Trophoblast cell (in vitro differentiated cells and primary cell): ENCODE data around the gene TECTB.

ENCODE experiments used
- DNase-seq, 2 donors: peaks; one replicate each; pipeline ENCODE4 v3.0.0-alpha.2; 2016
- H2AFZ ChIP-seq: 2 replicates; pipeline ENCODE4 v1.6.1; 2013; ENCODE audit warnings: low read length, moderate library complexity, mild to moderate bottlenecking; ENCODE audit not compliant: insufficient read depth, poor library complexity
- H2AK5ac ChIP-seq: 2 replicates; pipeline ENCODE4 v1.6.1; 2013; ENCODE audit warnings: mild to moderate bottlenecking, low read length
- H2BK120ac ChIP-seq: 2 replicates; pipeline ENCODE4 v1.6.1; 2013; ENCODE audit warnings: low read length, mild to moderate bottlenecking, moderate library complexity; ENCODE audit not compliant: insufficient read depth, poor library complexity
- H2BK12ac ChIP-seq: 2 replicates; pipeline ENCODE4 v1.6.1; 2013; ENCODE audit warnings: mild to moderate bottlenecking, low read length, moderate library complexity
- H2BK5ac ChIP-seq: 2 replicates; pipeline ENCODE4 v1.6.1; 2013; ENCODE audit warnings: low read length, low read depth, moderate library complexity, mild to moderate bottlenecking; ENCODE audit not compliant: poor library complexity
- H3K14ac ChIP-seq: 2 replicates; pipeline ENCODE4 v1.6.1; 2013; ENCODE audit warnings: mild to moderate bottlenecking, low read length
- H3K18ac ChIP-seq: 2 replicates; pipeline ENCODE4 v1.6.1; 2013; ENCODE audit warnings: mild to moderate bottlenecking, low read length
- H3K23ac ChIP-seq: 2 replicates; pipeline ENCODE4 v1.6.1; 2013; ENCODE audit warnings: low read length
- H3K27ac ChIP-seq: 2 replicates; pipeline ENCODE4 v1.5.1; 2013; ENCODE audit warnings: low read depth, mild to moderate bottlenecking, inconsistent platforms, low read length, moderate library complexity
- H3K27me3 ChIP-seq: 2 replicates; pipeline ENCODE4 v1.6.1; 2013; ENCODE audit warnings: inconsistent platforms, mild to moderate bottlenecking, low read length, moderate library complexity; ENCODE audit not compliant: insufficient read depth
- H3K36me3 ChIP-seq, 2 experiments: 1 replicate in 1 of 2; 2 replicates in 1 of 2; pipeline ENCODE4 v1.6.1; 2013; ENCODE audit warnings: low read length in 2 of 2, mild to moderate bottlenecking in 2 of 2, moderate library complexity in 1 of 2; ENCODE audit not compliant: insufficient read depth in 2 of 2, control insufficient read depth in 1 of 2
- H3K4ac ChIP-seq: 2 replicates; pipeline ENCODE4 v1.6.1; 2013; ENCODE audit warnings: low read depth, mild to moderate bottlenecking, low read length, moderate library complexity
- H3K4me1 ChIP-seq, 2 experiments: 1 replicate in 1 of 2; 2 replicates in 1 of 2; pipeline ENCODE4 v1.6.1; 2013; ENCODE audit warnings: low read length in 2 of 2, mild to moderate bottlenecking in 2 of 2, moderate library complexity in 1 of 2; ENCODE audit not compliant: insufficient read depth in 2 of 2, control insufficient read depth in 1 of 2
- H3K4me2 ChIP-seq: 2 replicates; pipeline ENCODE4 v1.6.1; 2013; ENCODE audit warnings: inconsistent platforms, mild to moderate bottlenecking, low read length, moderate library complexity
- H3K4me3 ChIP-seq: 2 replicates; pipeline ENCODE4 v1.5.1; 2013; ENCODE audit warnings: mild to moderate bottlenecking, low read depth, low read length, inconsistent platforms
- H3K79me1 ChIP-seq: one replicate; pipeline ENCODE4 v1.6.1; 2013; ENCODE audit warnings: low read length
- H3K79me2 ChIP-seq: 2 replicates; pipeline ENCODE4 v1.6.1; 2013; ENCODE audit warnings: low read length, mild to moderate bottlenecking; ENCODE audit not compliant: control insufficient read depth, insufficient read depth, poor library complexity
- H3K9ac ChIP-seq: 2 replicates; pipeline ENCODE4 v1.6.1; 2013; ENCODE audit warnings: mild to moderate bottlenecking, low read length
- H3K9me3 ChIP-seq: 2 replicates; pipeline ENCODE4 v1.6.1; 2013; ENCODE audit warnings: low read depth, mild to moderate bottlenecking, control low read depth, inconsistent platforms, low read length; ENCODE audit not compliant: insufficient read depth
- H4K12ac ChIP-seq: 2 replicates; pipeline ENCODE4 v1.6.1; 2013; ENCODE audit warnings: low read depth, mild to moderate bottlenecking, low read length, moderate library complexity
- H4K8ac ChIP-seq: 2 replicates; pipeline ENCODE4 v1.6.1; 2013; ENCODE audit warnings: low read depth, mild to moderate bottlenecking, low read length, moderate library complexity
- H4K91ac ChIP-seq: one replicate; pipeline ENCODE4 v1.6.1; 2013; ENCODE audit warnings: low read depth, mild to moderate bottlenecking, low read length, moderate library complexity
- WGBS: extraction: QIAGEN DNeasy Blood & Tissue Kit; methylation state at CpG from one replicate; pipeline ENCODE4 v1.1.7; 2013; ENCODE audit warnings: missing lambda C conversion rate; ENCODE audit not compliant: insufficient read length, insufficient coverage; ENCODE audit errors: extremely low coverage; 5-methylcytosine and 5-hydroxymethylcytosine counted together

Gene TECTB

DNA sequence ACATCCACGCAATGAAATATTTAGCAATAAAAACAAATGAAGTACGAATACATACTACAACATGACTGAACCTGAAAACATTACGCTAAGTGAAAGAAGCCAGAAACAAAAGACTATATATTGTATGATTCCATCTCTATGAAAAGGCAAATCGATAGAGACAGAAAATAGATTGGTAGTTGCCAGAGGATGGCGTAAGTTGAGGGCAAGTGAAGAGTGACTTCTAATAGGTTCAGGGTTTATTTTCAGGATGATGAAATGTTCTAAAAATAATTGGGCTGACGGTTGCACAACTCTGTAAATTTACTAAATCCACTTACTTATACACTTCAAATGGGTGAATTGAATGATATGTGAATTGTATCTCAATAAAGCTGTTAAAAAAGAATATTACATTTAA is 39.5 kb upstream of the TECTB start:
- Histone ChIP-seq H3K27ac (no peak overlapping the region), H4K8ac (no peak overlapping the region), H2BK12ac (no peak overlapping the region), H3K23ac (no peak overlapping the region), H4K12ac (no peak overlapping the region), H4K91ac (no peak overlapping the region), H3K9me3 (peaks cover 16% of the 10 kb centered on the region), H3K79me2 (no peaks in the 10 kb centered on the region), H3K79me1 (no peaks in the 10 kb centered on the region), H2BK5ac (no peak overlapping the region), H2AFZ (no peak overlapping the region), H3K36me3 (no peaks in the 10 kb centered on the region), H3K4ac (no peak overlapping the region), H3K4me2 (no peak overlapping the region), H2BK120ac (no peak overlapping the region), H3K27me3 (no peaks in the 10 kb centered on the region), H3K9ac (no peak overlapping the region), H3K18ac (no peak overlapping the region), H3K4me3 (no peak overlapping the region), H3K14ac (no peak overlapping the region), H3K4me1 (no peaks in the 10 kb centered on the region), H2AK5ac (no peak overlapping the region)
- no peak for DNase-seq
- WGBS, result no CpG with 5 or more reads among the region's 6 CpGs

DNA sequence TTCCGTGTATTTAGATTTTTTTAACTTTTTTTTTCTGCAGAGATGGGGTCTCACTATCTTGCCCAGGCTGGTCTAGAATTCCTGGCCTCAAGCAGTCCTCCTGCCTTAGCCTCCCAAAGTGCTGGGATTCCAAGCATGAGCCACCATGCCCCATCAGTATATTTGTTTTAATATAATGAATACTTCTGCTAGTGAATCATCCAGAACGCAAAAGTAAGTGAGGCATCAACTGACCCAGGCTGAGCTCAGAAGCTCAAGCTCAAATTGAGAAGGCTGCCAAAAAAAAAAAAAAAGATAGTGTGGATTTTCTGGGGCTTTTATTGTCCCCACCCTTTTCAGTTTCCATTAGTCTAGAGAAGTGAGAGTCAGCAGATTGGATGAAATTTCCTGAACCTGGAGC is 39.0 kb upstream of the TECTB start:
- Histone ChIP-seq H4K8ac (no peak overlapping the region), H3K4me3 (no peak overlapping the region), H4K12ac (no peak overlapping the region), H3K27me3 (no peaks in the 10 kb centered on the region), H2BK12ac (no peak overlapping the region), H2BK5ac (no peak overlapping the region), H2BK120ac (no peak overlapping the region), H3K4me1 (no peaks in the 10 kb centered on the region), H3K14ac (no peak overlapping the region), H3K79me1 (no peaks in the 10 kb centered on the region), H2AFZ (no peak overlapping the region), H3K23ac (no peak overlapping the region), H3K36me3 (no peaks in the 10 kb centered on the region), H3K9me3 (peaks cover 16% of the 10 kb centered on the region), H3K27ac (no peak overlapping the region), H3K18ac (no peak overlapping the region), H3K4me2 (no peak overlapping the region), H3K4ac (no peak overlapping the region), H4K91ac (no peak overlapping the region), H2AK5ac (no peak overlapping the region), H3K9ac (no peak overlapping the region), H3K79me2 (no peaks in the 10 kb centered on the region)
- WGBS, result no CpG with 5 or more reads among the region's 2 CpGs
- DNase-seq, result no peak

DNA sequence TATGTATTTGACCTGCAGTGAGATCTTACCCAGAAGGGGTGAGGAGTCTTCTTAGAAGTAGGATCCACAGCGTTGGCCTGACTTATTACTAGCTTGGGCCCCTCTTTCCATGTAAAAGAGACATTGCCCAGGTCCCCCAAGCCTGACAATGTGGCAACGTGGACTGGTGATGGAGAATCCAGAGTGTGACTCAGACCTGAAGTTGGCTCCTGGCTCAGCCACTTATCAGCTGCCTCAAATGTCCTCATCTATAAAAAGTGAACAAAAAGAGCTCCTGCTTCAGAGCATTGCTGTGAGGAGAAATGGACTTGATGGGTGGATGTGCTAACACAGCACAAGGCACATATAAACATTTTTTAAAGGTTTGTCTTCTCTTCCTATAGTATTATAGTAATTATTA is 35.4 kb upstream of the TECTB start:
- Histone ChIP-seq H3K4ac (no peak overlapping the region), H3K4me3 (no peak overlapping the region), H3K79me1 (no peaks in the 10 kb centered on the region), H2AK5ac (no peak overlapping the region), H2AFZ (no peak overlapping the region), H4K12ac (no peak overlapping the region), H3K9me3 (peaks cover 2% of the 10 kb centered on the region), H3K4me2 (no peak overlapping the region), H4K8ac (no peak overlapping the region), H3K9ac (no peak overlapping the region), H3K18ac (no peak overlapping the region), H3K23ac (no peak overlapping the region), H4K91ac (no peak overlapping the region), H3K27me3 (no peaks in the 10 kb centered on the region), H3K14ac (no peak overlapping the region), H2BK12ac (no peak overlapping the region), H3K36me3 (no peaks in the 10 kb centered on the region), H3K4me1 (no peaks in the 10 kb centered on the region), H3K79me2 (no peaks in the 10 kb centered on the region), H3K27ac (no peak overlapping the region), H2BK120ac (no peak overlapping the region), H2BK5ac (no peak overlapping the region)
- no CpG with 5 or more reads among the region's 2 CpGs for WGBS
- DNase-seq, result no peak

DNA sequence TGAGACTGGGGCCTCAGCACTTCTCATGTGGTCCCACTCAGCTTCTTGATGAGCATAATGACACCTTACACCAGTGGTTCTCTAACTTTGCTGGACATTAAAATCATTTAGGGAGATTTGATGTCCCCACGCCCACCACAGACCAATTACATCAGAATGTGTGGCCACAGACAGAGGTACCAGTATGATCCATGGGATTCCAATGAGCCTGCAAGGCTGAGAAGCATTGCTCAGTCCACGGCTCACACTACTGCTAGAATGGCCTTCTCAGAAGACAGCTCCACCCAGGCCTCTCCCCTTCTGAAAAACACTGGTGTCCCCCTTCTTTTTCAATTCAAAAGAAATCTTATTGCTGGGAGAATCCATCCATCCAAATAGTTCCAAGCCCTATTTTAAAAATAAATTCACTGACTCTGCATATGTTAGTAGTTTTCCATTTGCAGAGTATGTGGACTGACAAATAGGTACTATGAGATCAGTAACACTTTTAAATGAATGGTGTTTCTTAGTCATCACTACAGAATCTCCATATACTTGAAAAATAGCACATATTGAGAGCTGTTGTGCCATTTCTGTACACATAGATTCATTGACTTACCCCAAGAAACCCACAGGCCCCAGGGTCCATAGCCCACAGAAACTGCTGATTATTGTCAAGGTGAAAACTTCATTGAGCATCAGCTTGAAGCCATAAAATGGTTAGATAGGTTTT is 34.5 kb upstream of the TECTB start:
- Histone ChIP-seq H3K4ac (no peak overlapping the region), H3K27ac (no peak overlapping the region), H3K79me1 (no peaks in the 10 kb centered on the region), H3K27me3 (no peaks in the 10 kb centered on the region), H4K8ac (no peak overlapping the region), H3K18ac (no peak overlapping the region), H3K9ac (no peak overlapping the region), H3K14ac (no peak overlapping the region), H2AFZ (no peak overlapping the region), H3K4me2 (no peak overlapping the region), H4K12ac (no peak overlapping the region), H3K36me3 (no peaks in the 10 kb centered on the region), H3K23ac (no peak overlapping the region), H4K91ac (no peak overlapping the region), H3K4me3 (no peak overlapping the region), H2BK120ac (no peak overlapping the region), H2BK5ac (no peak overlapping the region), H2BK12ac (no peak overlapping the region), H3K79me2 (no peaks in the 10 kb centered on the region), H3K9me3 (peaks cover 2% of the 10 kb centered on the region), H3K4me1 (no peaks in the 10 kb centered on the region), H2AK5ac (no peak overlapping the region)
- no CpG with 5 or more reads among the region's 2 CpGs for WGBS
- DNase-seq, result no peak
